Peyer's patch (tissue), 4 donors: ENCODE measurements around the gene NPHS1.

Source experiments
- POLR2A ChIP-seq, 2 donors: fragments of 450-650 bp; IDR thresholded peaks; one replicate each; pipeline ENCODE4 v1.5.1; 2017; ENCODE audit warnings: antibody characterized with exemption in 2 of 2, mild to moderate bottlenecking in 2 of 2, moderate library complexity in 2 of 2
- TF ChIP-seq, protein P1 (sequence below), 6 experiments: fragments of 450-650 bp in 4 of 6; fragments of 200-600 bp in 2 of 6; sonication (generic) in 1 of 6; IDR thresholded peaks; one replicate each; pipeline ENCODE4 v1.5.1; 2017 to 2019; ENCODE audit warnings: antibody characterized with exemption in 6 of 6, mild to moderate bottlenecking in 3 of 6, moderate library complexity in 1 of 6

DNA sequence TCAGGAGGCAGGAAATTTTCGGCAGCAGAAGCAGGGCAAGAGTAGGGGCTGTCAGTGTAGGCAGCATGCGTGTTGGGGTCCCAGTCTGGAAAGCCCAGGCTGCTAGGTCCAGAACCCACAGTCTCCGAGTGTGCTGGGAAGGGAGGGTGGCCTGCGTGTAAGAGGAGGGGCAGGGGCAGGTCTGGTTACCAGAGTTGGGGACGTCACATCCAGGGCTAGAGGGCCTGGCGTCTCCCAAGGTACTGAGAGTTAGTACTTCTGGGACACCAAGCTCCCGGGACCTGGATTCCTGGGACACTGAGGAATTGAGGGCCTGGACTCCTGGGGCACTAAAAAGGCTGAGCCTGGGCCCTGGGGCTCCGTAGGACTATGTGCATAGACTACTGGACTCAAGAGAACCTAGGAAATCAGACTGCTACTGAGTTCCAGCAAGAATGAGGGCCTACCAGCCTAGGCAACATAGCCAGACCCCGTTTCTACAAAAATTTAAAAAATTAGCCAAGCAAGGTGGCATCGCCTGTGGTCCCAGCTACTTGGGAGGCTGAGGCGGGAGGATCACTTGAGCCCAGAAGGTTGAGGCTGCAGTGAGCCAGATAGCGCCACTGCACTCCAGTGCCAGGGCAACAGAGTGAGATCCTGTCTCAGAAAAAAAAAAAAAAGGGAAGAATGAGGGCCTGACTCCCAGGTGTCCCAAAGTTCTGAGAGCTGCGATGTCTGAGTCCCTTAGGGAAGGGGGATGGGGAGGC is 45.6 kb upstream of the NPHS1 start:
- TF ChIP-seq POLR2A (IDR thresholded peaks at IDR 0.05), result no peak
- TF ChIP-seq, protein P1, sequence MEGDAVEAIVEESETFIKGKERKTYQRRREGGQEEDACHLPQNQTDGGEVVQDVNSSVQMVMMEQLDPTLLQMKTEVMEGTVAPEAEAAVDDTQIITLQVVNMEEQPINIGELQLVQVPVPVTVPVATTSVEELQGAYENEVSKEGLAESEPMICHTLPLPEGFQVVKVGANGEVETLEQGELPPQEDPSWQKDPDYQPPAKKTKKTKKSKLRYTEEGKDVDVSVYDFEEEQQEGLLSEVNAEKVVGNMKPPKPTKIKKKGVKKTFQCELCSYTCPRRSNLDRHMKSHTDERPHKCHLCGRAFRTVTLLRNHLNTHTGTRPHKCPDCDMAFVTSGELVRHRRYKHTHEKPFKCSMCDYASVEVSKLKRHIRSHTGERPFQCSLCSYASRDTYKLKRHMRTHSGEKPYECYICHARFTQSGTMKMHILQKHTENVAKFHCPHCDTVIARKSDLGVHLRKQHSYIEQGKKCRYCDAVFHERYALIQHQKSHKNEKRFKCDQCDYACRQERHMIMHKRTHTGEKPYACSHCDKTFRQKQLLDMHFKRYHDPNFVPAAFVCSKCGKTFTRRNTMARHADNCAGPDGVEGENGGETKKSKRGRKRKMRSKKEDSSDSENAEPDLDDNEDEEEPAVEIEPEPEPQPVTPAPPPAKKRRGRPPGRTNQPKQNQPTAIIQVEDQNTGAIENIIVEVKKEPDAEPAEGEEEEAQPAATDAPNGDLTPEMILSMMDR (IDR thresholded peaks at IDR 0.05), result no peak
